A549 (cell line): ENCODE measurements around the gene SIPA1.

Experiments used
- MYC ChIP-seq: IDR thresholded peaks from 2 replicates; pipeline ENCODE4 v1.6.1; 2012; ENCODE audit warnings: mild to moderate bottlenecking, inconsistent platforms, low read length, improper control_type of control experiment, borderline replicate concordance
- RAD21 ChIP-seq, 2 experiments: fragments of >200 bp in 1 of 2; sonication (Bioruptor Twin) in 1 of 2; formaldehyde crosslinking in 1 of 2; IDR thresholded peaks in 1 of 2; conservative IDR thresholded peaks in 1 of 2; 2 replicates in 1 of 2; 3 replicates in 1 of 2; pipeline ENCODE4 v1.6.1; 2012 to 2018; ENCODE audit warnings: inconsistent platforms in 1 of 2
- TF ChIP-seq, protein P1 (sequence below): fragments of 200-600 bp; sonication (generic); IDR thresholded peaks from 2 replicates; pipeline ENCODE4 v1.6.1; 2016; ENCODE audit warnings: antibody characterized with exemption, mild to moderate bottlenecking, moderate library complexity
- TF ChIP-seq, protein P2 (sequence below): fragments of >200 bp; sonication (Bioruptor Twin); formaldehyde crosslinking; IDR thresholded peaks from 3 replicates; pipeline ENCODE4 v1.5.1; 2016

DNA sequence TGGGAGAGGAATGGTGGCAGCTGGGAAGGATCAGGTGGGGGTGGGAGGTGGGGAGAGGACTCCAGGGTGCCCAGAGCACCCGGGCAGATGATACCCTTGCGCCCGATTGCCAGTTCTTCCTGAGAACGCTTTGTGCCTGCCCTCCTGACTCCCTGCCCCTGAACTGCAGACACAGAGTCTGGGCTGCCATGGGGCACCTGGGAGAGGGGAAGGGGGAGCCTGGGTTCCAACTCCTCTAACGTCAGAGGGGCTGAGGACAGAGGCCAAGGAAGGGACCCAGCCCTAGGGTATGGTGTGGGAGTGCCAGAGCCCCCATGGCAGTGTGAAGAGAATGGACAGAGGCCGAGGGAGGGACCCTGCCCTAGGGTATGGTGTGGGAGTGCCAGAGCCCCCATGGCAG lies 41.4 kb upstream of the SIPA1 start:
- TF ChIP-seq MYC, result no peak
- TF ChIP-seq, protein P1, sequence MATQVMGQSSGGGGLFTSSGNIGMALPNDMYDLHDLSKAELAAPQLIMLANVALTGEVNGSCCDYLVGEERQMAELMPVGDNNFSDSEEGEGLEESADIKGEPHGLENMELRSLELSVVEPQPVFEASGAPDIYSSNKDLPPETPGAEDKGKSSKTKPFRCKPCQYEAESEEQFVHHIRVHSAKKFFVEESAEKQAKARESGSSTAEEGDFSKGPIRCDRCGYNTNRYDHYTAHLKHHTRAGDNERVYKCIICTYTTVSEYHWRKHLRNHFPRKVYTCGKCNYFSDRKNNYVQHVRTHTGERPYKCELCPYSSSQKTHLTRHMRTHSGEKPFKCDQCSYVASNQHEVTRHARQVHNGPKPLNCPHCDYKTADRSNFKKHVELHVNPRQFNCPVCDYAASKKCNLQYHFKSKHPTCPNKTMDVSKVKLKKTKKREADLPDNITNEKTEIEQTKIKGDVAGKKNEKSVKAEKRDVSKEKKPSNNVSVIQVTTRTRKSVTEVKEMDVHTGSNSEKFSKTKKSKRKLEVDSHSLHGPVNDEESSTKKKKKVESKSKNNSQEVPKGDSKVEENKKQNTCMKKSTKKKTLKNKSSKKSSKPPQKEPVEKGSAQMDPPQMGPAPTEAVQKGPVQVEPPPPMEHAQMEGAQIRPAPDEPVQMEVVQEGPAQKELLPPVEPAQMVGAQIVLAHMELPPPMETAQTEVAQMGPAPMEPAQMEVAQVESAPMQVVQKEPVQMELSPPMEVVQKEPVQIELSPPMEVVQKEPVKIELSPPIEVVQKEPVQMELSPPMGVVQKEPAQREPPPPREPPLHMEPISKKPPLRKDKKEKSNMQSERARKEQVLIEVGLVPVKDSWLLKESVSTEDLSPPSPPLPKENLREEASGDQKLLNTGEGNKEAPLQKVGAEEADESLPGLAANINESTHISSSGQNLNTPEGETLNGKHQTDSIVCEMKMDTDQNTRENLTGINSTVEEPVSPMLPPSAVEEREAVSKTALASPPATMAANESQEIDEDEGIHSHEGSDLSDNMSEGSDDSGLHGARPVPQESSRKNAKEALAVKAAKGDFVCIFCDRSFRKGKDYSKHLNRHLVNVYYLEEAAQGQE, result no peak
- TF ChIP-seq, protein P2, sequence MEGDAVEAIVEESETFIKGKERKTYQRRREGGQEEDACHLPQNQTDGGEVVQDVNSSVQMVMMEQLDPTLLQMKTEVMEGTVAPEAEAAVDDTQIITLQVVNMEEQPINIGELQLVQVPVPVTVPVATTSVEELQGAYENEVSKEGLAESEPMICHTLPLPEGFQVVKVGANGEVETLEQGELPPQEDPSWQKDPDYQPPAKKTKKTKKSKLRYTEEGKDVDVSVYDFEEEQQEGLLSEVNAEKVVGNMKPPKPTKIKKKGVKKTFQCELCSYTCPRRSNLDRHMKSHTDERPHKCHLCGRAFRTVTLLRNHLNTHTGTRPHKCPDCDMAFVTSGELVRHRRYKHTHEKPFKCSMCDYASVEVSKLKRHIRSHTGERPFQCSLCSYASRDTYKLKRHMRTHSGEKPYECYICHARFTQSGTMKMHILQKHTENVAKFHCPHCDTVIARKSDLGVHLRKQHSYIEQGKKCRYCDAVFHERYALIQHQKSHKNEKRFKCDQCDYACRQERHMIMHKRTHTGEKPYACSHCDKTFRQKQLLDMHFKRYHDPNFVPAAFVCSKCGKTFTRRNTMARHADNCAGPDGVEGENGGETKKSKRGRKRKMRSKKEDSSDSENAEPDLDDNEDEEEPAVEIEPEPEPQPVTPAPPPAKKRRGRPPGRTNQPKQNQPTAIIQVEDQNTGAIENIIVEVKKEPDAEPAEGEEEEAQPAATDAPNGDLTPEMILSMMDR, result no peak
- TF ChIP-seq RAD21 (conservative IDR thresholded peaks at IDR 0.05 in 1 of 2, IDR thresholded peaks at IDR 0.05 in 1 of 2), result no peak
